Left hindlimb (tissue), 1 donor: ENCODE results near the gene BCAN.
"Not testable (repeated sequence)": the region's sequence is repeated elsewhere in the genome, so short reads cannot be mapped to it uniquely, and the experiment has no call there.

Experiments used
- DNase-seq: peaks from one replicate; pipeline ENCODE4 v3.0.0-alpha.2; 2018

The BCAN gene, protein sequence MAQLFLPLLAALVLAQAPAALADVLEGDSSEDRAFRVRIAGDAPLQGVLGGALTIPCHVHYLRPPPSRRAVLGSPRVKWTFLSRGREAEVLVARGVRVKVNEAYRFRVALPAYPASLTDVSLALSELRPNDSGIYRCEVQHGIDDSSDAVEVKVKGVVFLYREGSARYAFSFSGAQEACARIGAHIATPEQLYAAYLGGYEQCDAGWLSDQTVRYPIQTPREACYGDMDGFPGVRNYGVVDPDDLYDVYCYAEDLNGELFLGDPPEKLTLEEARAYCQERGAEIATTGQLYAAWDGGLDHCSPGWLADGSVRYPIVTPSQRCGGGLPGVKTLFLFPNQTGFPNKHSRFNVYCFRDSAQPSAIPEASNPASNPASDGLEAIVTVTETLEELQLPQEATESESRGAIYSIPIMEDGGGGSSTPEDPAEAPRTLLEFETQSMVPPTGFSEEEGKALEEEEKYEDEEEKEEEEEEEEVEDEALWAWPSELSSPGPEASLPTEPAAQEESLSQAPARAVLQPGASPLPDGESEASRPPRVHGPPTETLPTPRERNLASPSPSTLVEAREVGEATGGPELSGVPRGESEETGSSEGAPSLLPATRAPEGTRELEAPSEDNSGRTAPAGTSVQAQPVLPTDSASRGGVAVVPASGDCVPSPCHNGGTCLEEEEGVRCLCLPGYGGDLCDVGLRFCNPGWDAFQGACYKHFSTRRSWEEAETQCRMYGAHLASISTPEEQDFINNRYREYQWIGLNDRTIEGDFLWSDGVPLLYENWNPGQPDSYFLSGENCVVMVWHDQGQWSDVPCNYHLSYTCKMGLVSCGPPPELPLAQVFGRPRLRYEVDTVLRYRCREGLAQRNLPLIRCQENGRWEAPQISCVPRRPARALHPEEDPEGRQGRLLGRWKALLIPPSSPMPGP

DNA sequence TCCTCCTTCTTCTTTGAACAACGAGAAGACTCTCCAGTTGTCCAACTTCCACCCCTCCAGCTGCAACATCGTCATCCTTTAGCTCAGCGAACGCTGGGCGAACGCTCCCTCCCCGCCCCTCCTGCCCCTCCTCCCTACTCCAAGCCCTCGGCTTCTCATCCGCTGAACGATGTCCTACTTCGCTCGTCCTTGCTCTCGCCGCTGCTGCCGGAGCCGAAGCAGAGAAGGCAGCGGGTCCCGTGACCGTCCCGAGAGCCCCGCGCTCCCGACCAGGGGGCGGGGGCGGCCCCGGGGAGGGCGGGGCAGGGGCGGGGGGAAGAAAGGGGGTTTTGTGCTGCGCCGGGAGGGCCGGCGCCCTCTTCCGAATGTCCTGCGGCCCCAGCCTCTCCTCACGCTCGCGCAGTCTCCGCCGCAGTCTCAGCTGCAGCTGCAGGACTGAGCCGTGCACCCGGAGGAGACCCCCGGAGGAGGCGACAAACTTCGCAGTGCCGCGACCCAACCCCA is at the start of gene BCAN:
Gene BCAN (plus strand): TSS at position 357 of the 504 bp plus-strand sequence. CDS start 3,938 bp downstream, outside the sequence.
- peak; percentile 54 for DNase-seq

DNA sequence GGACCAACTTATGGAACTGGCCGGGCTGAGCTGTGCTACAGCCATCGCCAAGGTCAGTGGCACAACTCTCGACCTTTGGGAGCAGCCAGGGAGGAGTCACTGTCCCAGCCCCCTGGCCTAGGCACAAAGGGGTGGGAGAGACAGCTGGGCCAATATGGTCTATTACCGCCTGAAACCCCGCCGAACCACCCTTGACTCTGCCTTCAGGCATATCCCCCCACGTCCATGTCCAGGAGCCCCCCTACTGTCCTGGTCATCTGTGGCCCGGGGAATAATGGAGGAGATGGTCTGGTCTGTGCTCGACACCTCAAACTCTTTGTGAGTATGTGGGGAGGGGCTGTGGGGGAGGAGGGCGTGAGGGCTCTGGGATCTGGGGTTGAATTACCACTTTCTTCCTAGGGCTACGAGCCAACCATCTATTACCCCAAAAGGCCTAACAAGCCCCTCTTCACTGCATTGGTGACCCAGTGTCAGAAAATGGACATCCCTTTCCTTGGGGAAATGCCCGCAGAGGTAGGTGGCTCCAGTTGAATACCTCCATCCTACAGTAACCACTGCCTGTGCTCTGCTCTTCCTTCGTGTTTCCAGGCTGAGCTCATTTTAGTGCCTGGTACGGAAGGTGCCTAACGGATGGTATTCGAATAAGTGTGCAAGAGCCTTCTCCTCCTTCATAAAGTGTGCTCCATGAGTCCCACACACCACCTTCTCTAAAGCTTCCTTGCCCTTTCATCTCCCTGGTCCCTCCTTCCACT is 49.6 kb upstream of the BCAN start:
- no peak for DNase-seq

DNA sequence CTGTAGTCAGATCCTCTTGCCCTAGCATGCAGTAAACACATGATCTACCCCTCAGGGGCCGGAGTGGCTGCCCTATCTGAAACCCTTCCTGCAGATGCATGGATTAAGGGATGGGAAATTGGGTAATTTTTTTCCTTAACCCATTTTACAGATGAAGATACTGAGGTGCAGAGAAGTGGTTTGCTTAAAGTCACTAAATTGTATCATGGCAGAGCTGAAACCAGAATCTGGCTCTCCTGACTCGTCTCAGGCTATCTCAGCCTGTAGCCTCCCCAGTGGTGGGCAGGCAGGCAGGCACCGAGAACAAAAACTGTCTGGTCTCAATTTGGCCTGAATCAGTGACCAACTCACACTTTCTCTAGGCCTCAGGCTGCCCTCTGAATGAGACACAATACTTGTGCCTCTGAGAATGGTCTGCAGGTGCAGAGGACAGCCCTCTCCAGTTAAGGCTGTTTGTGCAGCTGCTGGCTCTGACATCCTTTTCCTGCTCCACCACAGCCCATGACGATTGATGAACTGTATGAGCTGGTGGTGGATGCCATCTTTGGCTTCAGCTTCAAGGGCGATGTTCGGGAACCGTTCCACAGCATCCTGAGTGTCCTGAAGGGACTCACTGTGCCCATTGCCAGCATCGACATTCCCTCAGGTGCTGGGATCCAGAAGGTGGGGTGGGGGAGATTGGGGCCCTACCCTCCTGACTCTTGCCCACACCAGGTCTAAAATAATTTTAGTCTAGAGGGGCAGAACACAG is 48.8 kb upstream of the BCAN start:
- DNase-seq: no peak

DNA sequence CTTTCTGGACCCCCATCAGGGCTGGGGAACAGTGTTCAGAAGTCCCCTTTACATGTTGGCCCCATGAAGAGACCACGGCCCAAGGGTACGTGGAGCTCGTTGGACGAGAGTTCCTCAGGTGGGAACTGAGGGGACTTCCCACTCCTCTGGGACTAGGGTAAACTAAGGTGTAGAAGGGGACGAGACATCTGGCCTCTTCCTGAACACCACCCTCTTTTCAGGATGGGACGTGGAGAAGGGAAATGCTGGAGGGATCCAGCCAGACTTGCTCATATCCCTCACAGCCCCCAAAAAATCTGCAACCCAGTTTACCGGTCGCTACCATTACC is 48.3 kb upstream of the BCAN start:
- no peak for DNase-seq

DNA sequence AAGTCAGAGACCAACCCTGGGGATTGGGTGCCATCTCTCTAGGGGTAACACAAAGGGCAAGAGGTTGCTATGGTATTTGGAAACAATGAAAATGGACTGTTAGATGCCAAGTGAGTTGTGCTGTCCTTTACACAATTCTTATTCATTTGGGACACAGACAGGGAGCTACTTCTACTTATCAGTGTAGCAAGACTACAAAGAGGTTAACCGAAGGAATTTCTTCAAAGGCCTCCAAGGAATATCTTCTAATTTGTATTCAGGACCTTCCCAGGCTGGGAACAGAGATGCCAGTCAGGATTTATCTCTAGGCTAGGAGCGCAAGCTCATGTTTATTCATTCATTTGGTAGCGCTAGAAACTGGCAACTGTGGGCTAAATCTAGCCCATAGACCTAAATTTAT is 47.7 kb upstream of the BCAN start:
- no peak for DNase-seq

DNA sequence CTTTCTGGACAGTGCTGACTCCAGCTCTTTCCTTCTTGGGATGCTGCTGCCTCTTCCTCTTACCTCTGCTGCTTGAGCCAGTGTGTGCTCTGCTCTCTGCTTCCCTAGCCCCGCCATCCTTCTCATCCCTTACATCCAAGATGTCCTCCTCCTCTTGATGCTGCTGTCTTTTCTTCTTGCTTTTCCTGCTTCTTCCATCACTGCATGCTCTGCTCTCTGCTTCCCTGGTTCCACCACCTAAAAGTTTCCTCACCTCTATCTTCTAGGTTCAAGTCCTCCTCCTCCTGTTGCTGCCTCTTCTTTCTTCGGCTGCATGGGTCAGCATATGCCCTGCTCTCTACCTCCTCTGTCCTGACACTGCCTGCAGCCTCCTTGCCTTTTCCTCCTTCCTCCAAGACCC is 46.9 kb upstream of the BCAN start:
- DNase-seq: no peak

DNA sequence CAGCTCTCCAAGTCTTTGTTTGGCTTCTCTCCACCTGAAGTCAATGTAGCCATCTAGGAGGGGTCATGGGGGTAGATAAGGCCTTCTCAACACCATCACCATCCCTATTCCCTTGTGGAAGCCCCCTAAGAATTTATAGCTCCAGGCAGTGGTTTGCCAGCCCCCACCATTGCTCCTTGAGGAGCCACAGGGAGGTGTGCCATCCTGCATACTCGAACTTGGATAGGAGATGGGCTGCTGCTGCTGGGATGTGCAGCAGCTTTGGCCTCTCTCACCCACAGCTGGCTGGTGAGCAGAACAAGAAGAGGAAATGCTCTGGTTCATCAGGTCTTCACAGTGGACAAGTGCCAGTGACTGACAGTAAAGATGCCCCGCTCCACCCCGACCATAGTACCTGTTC is 45.5 kb upstream of the BCAN start:
- DNase-seq: no peak

DNA sequence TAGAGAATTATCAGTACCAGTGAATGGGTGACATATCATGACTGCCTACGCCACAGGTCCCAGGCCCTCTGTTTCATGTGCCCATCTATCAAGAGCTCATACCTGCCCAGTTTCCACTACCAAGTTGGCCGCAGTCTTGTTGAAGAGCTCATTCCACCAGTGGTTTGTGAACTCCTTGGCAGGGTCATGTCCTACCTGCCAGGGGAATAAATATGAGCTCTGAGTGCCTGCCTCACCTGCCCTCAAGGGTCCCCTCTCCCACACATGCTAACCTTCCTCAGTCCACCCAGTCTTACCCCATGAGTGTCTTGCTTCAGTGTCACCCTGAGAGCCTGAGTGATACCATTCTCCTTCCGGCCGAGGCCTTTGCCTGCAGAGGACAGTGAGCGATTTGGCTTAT is 43.8 kb upstream of the BCAN start:
- no peak for DNase-seq

DNA sequence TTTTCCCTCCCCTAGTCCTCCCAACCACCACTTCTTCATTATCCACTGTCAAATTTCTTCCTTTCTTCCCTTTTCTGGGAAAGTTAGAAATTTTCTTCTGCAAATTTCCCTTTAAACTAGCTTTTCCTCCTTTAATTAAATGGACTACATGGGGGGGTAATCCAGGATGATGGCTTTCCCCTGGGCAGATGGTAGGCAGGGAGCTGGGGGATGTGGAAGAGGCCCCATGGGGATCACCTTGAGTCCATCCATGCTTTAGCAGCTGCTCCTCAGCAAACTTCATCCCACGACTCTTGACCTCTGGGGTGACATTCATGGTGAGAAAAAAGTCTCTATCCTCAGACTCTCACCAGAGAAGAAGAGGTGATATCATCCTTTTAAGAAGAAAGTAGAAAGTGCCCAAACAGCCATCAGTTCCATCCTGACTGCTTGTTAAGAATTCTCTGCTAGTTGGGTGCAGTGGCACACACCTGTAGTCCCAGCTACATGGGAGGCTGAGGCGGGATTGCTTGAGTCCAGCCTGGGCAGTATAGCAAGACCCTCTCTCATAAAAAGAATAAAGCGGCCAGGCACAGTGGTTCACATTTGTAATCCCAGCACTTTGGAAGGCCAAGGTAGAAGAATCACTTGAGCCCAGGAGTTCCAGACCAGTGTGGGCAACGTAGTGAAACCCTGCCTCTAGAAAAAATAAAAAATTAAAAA is 43.0 kb upstream of the BCAN start:
- no peak for DNase-seq

DNA sequence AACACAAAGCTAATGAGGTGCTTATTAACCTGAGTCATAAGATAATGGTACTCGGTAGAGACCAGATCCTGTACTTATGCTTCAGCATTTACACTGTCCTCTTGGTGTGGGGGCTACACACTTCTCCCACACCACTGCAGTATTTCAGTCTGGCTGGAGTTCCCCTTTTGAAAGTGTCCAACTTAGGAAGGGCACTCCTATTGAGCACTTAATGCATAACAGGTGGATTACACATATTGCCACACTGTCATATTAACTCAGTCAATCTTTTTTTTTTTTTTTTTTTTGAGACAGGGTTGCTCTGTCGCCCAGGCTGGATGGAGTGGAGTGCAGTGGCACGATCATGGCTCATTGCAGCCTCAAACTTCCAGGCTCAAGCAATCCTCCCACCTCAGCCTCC is 42.1 kb upstream of the BCAN start:
- DNase-seq: no peak

DNA sequence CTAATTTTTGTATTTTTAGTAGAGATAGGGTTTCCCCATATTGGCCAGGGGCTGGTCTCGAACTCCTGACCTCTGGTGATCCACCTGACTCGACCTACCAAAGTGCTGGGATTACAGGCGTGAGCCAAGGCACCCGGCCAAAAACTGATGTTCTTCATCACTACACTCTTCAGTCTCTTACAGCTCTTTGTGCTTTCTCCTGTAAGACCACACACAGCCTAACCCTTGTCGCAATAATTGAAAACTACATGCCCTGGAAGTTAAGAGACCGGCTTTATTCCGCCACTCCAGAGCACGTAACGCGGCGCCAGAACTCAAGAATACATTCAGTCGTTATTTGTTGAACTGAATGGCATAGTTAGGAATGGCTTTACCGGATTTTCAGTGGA is 41.2 kb upstream of the BCAN start:
- DNase-seq: no peak

DNA sequence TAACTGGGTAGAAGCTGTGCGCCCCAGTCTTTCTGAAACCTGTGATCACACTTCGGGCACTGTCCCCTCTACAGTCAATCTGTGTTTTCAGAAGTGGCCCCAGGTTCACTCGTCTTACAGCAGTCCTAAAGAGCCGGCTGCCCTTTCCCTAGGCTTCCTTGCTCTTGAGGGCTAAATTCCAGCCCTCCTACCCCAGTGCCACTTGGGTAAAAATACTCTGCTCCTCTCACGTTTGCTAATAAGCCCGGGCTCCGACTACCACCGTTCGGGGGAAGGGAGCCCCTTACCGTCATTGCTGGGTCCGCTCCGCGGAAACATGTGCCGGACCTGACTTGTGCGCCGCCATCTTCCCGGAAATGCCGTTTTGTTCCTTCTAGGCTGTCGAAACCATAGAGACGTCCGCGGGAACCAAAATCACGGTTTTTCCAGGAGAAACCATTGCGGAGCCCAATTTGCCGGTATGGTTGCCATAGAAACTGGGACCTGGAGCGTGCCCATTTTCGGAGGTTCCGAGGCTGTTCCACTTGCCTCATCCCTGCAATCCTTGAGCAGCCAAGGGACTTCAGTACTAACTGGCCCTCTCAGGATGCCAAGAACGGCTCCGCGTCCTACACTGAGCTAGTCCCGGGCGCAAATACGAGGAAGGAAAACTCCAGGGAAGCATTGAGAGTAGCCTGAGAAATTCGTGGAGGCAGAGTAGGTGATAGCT is 40.6 kb upstream of the BCAN start, which contains the start of gene GPATCH4:
Gene GPATCH4 (minus strand): TSS at position 358 of the 709 bp plus-strand sequence.
- peak; percentile 90 for DNase-seq

DNA sequence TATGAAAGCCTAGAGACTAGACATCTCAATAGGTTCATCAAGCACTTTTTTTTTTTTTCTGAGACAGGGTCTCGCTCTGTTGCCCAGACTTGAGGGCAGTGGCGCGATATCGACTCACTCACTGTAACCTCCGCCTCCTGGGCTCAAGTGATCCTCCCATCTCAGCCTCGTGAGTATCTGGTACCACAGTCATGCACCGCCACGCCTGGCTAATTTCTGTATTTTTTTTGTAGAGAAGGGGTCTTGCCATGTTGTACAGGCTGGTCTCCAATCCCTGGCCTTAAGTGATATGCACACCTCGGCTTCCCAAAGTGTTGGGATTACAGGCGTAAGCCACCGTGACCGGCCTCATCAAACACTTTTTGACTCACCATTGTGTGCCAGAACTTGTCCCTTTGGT is 40.0 kb upstream of the BCAN start:
- DNase-seq: no peak

DNA sequence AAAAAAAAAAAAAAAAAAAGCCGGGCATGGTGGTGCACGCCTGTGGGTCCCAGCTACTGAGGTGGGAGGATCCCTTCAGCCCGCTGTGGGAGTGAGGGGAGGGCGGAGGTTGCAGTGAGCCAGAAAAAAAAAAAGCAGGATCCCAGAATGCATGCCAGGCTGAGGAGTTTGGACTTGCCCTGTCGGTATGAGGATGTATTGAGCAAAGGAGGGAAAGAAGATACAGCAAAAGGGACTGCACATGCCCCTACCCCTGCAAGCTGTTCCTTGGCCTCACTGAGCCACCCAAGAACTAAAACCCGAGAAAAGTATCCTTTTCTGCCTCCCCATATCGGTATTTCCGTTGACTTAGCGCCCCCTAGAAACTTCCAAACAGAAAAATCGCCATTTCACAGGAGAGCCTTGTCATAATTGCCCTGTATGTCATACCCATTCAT is 39.3 kb upstream of the BCAN start:
- DNase-seq: no peak

DNA sequence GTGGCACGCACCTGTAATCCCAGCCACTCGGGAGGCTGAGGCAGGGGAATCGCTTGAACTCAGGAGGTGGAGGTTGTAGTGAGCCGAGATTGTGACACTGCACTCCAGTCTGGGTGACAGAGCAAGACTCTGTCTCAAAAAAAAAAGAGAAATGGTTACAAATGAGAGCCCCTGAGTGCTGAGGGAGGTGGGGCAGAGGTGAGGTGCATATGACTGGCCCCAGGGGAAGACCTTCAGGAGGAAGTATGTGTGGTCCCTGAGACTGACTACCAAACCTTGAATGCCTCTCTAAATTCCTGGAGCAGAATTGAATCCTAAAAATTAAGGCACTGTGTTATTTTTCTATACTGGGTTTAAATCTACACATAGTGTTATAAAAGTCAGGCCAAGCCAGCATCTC is 34.6 kb upstream of the BCAN start:
- DNase-seq: not testable (repeated sequence)

DNA sequence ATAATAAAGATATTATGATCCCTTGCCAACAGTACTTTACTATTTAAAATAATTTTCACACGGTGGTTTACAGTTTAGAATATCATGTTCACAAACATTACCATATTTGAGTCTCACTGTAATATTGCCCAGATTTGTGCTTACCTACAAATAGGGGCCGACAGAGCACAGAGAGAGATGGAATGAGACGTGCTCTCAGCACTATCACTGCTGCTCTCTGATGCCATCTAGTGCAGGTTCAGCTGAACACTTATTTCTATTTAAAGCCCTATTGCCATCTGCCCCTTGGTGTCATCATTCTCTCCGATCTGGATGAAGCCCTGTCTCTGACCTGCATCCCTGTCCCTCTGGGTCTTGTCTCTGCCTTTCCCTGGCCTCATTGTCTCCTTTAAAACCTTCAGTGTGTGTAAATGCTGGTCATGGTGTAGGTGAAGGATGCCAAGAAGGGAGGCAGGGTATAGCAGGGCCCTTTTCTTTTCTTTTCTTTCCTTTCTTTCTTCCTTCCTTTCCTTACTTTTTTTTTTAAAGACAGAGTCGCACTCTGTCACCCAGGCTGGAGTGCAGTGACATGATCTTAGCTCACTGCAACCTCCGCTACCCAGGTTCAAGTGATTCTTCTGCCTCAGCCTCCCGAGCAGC is 33.8 kb upstream of the BCAN start:
- no peak for DNase-seq

DNA sequence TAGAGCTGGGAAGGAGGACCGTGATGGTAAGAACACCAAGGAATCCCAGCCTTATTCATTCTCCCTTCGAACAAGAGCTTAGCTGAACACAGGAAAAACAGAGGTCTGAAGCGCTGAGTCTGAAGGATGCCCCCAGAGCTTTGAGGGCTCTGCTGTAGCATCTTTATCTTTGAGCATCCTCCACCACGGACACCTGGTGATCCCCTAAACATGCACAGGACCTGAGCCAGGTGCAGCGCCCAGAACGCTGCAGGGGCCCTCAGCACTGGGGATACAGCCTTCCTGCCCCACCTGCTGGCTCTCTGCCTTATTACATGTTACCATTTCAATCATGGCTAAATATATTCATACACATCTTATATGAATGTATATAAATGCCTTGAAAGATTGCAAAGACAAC is 32.9 kb upstream of the BCAN start:
- DNase-seq: no peak

DNA sequence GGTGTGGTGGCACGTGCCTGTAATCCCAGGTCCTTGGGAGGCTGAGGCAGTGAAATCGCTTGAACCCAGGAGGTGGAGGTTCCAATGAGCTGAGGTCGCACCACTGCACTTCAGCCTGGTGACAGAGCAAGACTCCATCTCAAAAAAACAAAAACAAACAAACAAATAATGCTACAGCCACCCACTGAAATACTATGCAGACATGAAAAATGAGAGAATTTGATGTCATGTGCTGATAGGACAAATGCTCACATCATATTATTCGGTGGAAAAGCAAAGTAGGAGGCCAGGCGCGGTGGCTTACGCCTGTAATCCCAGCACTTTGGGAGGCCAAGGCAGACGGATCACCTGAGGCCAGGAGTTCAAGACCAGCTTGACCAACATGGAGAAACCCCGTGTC is 31.8 kb upstream of the BCAN start:
- DNase-seq: not testable (repeated sequence)

DNA sequence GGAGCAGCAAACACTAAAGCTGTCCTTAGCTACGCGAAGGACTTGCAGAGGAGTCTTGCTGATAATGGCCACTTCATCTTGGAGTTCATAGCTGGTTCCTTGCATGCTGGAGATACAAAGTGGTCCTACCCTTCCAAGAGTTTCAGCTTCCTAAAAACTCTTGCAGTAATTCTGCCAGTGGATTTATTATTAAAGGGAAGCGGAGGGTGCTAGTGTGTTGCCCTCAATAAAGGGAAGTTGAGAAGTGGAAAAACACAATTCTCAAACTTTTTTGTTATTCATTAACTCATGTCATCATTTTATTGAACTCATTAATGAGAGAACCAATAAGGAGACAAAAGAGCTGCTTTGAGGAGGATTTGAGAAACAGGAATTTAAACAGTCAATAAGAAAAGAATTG is 29.3 kb upstream of the BCAN start:
- no peak for DNase-seq

DNA sequence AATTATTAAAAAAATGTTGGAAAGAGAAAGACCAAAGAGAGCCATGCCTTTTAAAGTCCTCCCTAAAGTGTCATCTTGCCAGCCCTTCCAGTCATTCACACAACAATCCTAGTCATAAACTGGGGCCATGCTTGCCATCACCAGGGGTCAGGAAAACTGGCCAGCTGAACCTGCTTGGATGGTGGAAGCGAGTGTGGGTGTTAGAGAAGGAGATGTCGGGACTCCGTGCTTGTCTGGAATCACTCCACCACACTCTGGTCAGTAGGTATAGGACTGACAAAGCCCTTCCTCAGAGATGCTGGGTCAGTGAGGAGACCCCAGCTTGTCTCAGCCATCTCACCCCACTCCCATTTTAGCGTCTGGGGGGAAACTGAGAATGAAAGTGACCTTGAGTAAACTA is 26.0 kb upstream of the BCAN start:
- DNase-seq: no peak
